K562 (cell line): ENCODE data around the gene KLHL22. TPM values are rescaled to one million over a fixed set of nuclear protein-coding genes. Genes with fewer than 3 reads are reported as not detected.

Experiments
- BACH1 ChIP-seq: fragments of 200-800 bp; sonication (Bioruptor generic); IDR thresholded peaks from 2 replicates; pipeline ENCODE4 v1.6.1; 2016; ENCODE audit warnings: missing genetic modification characterization, missing compliant biosample characterization
- CBX3 ChIP-seq, 2 experiments: IDR thresholded peaks; 1 replicate in 1 of 2; 2 replicates in 1 of 2; pipeline ENCODE4 v1.6.1; 2012; ENCODE audit warnings: inconsistent platforms in 2 of 2, low read length in 2 of 2, borderline replicate concordance in 1 of 2, control low read depth in 1 of 2
- CREM ChIP-seq: IDR thresholded peaks from 2 replicates; pipeline ENCODE4 v1.6.1; 2014; ENCODE audit warnings: antibody characterized with exemption, low read depth
- EP300 ChIP-seq: IDR thresholded peaks from 2 replicates; pipeline ENCODE4 v1.6.1; 2012; ENCODE audit warnings: low read length, improper control_type of control experiment
- FOS ChIP-seq: IDR thresholded peaks from 3 replicates; pipeline ENCODE4 v1.6.1; 2011; ENCODE audit not compliant: insufficient read length; ENCODE audit errors: extremely low read depth
- FOXJ3 ChIP-seq: sonication (generic); formaldehyde crosslinking; IDR thresholded peaks from 2 replicates; pipeline ENCODE4 v1.4.0; 2020; ENCODE audit warnings: mild to moderate bottlenecking, missing genetic modification reagents
- FOXK1 ChIP-seq: sonication (generic); formaldehyde crosslinking; IDR thresholded peaks from 2 replicates; pipeline ENCODE4 v1.8.0; 2022; ENCODE audit warnings: missing genetic modification reagents, mild to moderate bottlenecking, borderline replicate concordance
- GATAD2A ChIP-seq: fragments of 450-650 bp; IDR thresholded peaks from 2 replicates; pipeline ENCODE4 v1.6.1; 2017
- HDAC6 ChIP-seq: IDR thresholded peaks from 2 replicates; pipeline ENCODE4 v1.6.1; 2012; ENCODE audit warnings: low read depth, mild to moderate bottlenecking, control low read depth, inconsistent platforms, low read length, moderate library complexity
- MAFG ChIP-seq: fragments of 450-650 bp; conservative IDR thresholded peaks from 2 replicates; pipeline ENCODE4 v1.6.1; 2016; ENCODE audit warnings: missing genetic modification characterization, missing compliant biosample characterization
- MCM5 ChIP-seq: fragments of 450-650 bp; IDR thresholded peaks from 2 replicates; pipeline ENCODE4 v1.6.1; 2016; ENCODE audit warnings: low read depth
- MYBL2 ChIP-seq, 2 experiments: fragments of 450-650 bp in 1 of 2; sonication (generic) in 1 of 2; formaldehyde crosslinking in 1 of 2; IDR thresholded peaks; 2 replicates each; pipeline versions ENCODE4 v1.6.1 to v1.8.1; 2017 to 2022; ENCODE audit warnings: borderline replicate concordance in 1 of 2, inconsistent platforms in 1 of 2, low read depth in 1 of 2, mild to moderate bottlenecking in 1 of 2, missing genetic modification reagents in 1 of 2, moderate library complexity in 1 of 2
- NEUROD1 ChIP-seq: fragments of 150-350 bp; IDR thresholded peaks from 2 replicates; pipeline ENCODE4 v1.6.1; 2014; ENCODE audit warnings: borderline replicate concordance, low read length, low read depth; ENCODE audit not compliant: partially characterized antibody
- NFXL1 ChIP-seq: fragments of 450-650 bp; formaldehyde crosslinking; IDR thresholded peaks from 2 replicates; pipeline ENCODE4 v1.4.0; 2021; ENCODE audit warnings: mild to moderate bottlenecking
- NR2C1 ChIP-seq, 2 experiments: fragments of 450-650 bp; IDR thresholded peaks; 2 replicates each; pipeline ENCODE4 v1.6.1; 2017; ENCODE audit warnings: mild to moderate bottlenecking in 2 of 2, antibody characterized with exemption in 1 of 2, inconsistent platforms in 1 of 2, missing compliant biosample characterization in 1 of 2, missing genetic modification characterization in 1 of 2
- NR4A1 ChIP-seq, 2 experiments: fragments of 250-450 bp in 1 of 2; fragments of 450-650 bp in 1 of 2; sonication (Bioruptor Pico) in 1 of 2; IDR thresholded peaks; 2 replicates each; pipeline versions ENCODE4 v1.4.0 to v1.6.1; 2016 to 2020; ENCODE audit warnings: mild to moderate bottlenecking in 2 of 2, missing compliant biosample characterization in 1 of 2, missing genetic modification characterization in 1 of 2, moderate library complexity in 1 of 2
- ZNF121 ChIP-seq: sonication (generic); formaldehyde crosslinking; conservative IDR thresholded peaks from 2 replicates; pipeline ENCODE4 v1.8.0; 2022; ENCODE audit warnings: missing genetic modification reagents
- ZNF140 ChIP-seq: fragments of 250-450 bp; sonication (Bioruptor Pico); IDR thresholded peaks from 2 replicates; pipeline ENCODE4 v1.8.0; 2021; ENCODE audit warnings: moderate library complexity, mild to moderate bottlenecking, inconsistent platforms
- ZNF3 ChIP-seq: fragments of 250-450 bp; sonication (Bioruptor Pico); IDR thresholded peaks from 2 replicates; pipeline ENCODE4 v1.5.0; 2021; ENCODE audit warnings: mild to moderate bottlenecking, moderate library complexity
- ZNF507 ChIP-seq: conservative IDR thresholded peaks from 2 replicates; pipeline ENCODE4 v1.6.1; 2017; ENCODE audit warnings: missing genetic modification characterization, missing compliant biosample characterization
- polyA plus RNA-seq, 8 experiments: library from polyadenylated mRNA; depleted of rRNA in 4 of 8; stranded (reverse) in 5 of 8; unstranded in 3 of 8; fragments of >200 nt; fragmentation: Nextera tagmentation in 2 of 8; fragmentation: Illumina TruSeq in 1 of 8; extraction: Ambion mirVana in 2 of 8; extraction: Trizol in 1 of 8; gene quantifications; 2 replicates each; pipeline versions ENCODE4 v1.2.1 to v1.2.3, GENCODE V29; 2011 to 2014; ENCODE audit warnings: inconsistent platforms in 1 of 8, missing spikeins in 1 of 8
- total RNA-seq, 7 experiments: library from RNA; depleted of rRNA in 6 of 7; stranded (reverse); fragments of >200 nt in 6 of 7; fragmentation: Illumina TruSeq in 2 of 7; extraction: Trizol in 2 of 7; gene quantifications; 2 replicates each; pipeline versions ENCODE4 v1.2.1 to v1.2.3, GENCODE V29; 2011 to 2021; ENCODE audit warnings: low replicate concordance in 1 of 7
- TF ChIP-seq, protein P1 (sequence below), 2 experiments: fragments of 450-650 bp; IDR thresholded peaks; 2 replicates each; pipeline ENCODE4 v1.6.1; 2016
- TF ChIP-seq, protein P2 (sequence below): fragments of 450-650 bp; conservative IDR thresholded peaks from 2 replicates; pipeline ENCODE4 v1.6.1; 2016; ENCODE audit warnings: missing genetic modification characterization, low read depth, mild to moderate bottlenecking, control low read depth, missing compliant biosample characterization
- TF ChIP-seq, protein P3 (sequence below): fragments of 450-650 bp; IDR thresholded peaks from 2 replicates; pipeline ENCODE4 v1.6.1; 2016; ENCODE audit warnings: borderline replicate concordance
- TF ChIP-seq, protein P4 (sequence below): sonication (generic); formaldehyde crosslinking; IDR thresholded peaks from 2 replicates; pipeline ENCODE4 v1.8.0; 2022; ENCODE audit warnings: mild to moderate bottlenecking, missing genetic modification reagents

Gene KLHL22
- total and polyA plus RNA-seq, 9 of the 15 experiments (the other 6 are each of a cell fraction or from before 2014, with no cell fraction given) = 1.3 to 25.6 (median 15.2) TPM

DNA sequence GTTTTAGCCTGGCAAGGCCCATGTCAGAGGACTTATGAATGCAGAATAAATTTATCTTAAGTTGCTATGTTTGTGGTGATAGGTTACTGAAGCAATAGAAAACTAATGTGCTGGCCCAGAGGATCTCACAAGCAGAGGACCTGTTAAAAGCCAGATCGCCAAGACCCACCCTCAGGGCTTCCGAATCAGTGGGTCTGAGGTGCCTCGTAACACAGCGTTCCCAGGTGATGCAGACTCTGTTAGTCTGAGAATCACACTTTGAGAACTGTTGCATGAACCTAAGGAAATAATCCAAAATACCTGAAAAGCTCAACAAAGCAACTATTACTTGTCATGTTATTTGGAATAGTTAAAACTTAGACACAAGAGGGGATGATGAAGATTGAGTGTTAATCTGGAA is 51.3 kb downstream of the KLHL22 start (continued):
- TF ChIP-seq, protein P1, sequence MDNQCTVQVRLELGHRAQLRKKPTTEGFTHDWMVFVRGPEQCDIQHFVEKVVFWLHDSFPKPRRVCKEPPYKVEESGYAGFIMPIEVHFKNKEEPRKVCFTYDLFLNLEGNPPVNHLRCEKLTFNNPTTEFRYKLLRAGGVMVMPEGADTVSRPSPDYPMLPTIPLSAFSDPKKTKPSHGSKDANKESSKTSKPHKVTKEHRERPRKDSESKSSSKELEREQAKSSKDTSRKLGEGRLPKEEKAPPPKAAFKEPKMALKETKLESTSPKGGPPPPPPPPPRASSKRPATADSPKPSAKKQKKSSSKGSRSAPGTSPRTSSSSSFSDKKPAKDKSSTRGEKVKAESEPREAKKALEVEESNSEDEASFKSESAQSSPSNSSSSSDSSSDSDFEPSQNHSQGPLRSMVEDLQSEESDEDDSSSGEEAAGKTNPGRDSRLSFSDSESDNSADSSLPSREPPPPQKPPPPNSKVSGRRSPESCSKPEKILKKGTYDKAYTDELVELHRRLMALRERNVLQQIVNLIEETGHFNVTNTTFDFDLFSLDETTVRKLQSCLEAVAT (IDR thresholded peaks at IDR 0.05) = no peak
- TF ChIP-seq GATAD2A = no peak
- no peak for TF ChIP-seq CBX3 (IDR thresholded peaks at IDR 0.05; ENCODE audit: borderline replicate concordance in 1 of 2, low read length in 2 of 2)
- TF ChIP-seq FOXJ3 (CRISPR knock-in tag) = no peak
- no peak for TF ChIP-seq CREM
- no peak for TF ChIP-seq MAFG (tag)
- TF ChIP-seq MYBL2 (IDR thresholded peaks at IDR 0.05; ENCODE audit: low read depth) = no peak
- no peak for TF ChIP-seq MYBL2 (CRISPR knock-in tag; IDR thresholded peaks at IDR 0.05; ENCODE audit: borderline replicate concordance)
- TF ChIP-seq, protein P2, sequence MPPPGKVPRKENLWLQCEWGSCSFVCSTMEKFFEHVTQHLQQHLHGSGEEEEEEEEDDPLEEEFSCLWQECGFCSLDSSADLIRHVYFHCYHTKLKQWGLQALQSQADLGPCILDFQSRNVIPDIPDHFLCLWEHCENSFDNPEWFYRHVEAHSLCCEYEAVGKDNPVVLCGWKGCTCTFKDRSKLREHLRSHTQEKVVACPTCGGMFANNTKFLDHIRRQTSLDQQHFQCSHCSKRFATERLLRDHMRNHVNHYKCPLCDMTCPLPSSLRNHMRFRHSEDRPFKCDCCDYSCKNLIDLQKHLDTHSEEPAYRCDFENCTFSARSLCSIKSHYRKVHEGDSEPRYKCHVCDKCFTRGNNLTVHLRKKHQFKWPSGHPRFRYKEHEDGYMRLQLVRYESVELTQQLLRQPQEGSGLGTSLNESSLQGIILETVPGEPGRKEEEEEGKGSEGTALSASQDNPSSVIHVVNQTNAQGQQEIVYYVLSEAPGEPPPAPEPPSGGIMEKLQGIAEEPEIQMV (tag) = no peak
- no peak for TF ChIP-seq NEUROD1
- TF ChIP-seq, protein P3, sequence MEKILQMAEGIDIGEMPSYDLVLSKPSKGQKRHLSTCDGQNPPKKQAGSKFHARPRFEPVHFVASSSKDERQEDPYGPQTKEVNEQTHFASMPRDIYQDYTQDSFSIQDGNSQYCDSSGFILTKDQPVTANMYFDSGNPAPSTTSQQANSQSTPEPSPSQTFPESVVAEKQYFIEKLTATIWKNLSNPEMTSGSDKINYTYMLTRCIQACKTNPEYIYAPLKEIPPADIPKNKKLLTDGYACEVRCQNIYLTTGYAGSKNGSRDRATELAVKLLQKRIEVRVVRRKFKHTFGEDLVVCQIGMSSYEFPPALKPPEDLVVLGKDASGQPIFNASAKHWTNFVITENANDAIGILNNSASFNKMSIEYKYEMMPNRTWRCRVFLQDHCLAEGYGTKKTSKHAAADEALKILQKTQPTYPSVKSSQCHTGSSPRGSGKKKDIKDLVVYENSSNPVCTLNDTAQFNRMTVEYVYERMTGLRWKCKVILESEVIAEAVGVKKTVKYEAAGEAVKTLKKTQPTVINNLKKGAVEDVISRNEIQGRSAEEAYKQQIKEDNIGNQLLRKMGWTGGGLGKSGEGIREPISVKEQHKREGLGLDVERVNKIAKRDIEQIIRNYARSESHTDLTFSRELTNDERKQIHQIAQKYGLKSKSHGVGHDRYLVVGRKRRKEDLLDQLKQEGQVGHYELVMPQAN = no peak
- 0 out of 2 replicates have a peak, but pooled peaks have one; percentile 25 for TF ChIP-seq NFXL1 (CRISPR knock-in tag)
- no peak for TF ChIP-seq HDAC6
- no peak for TF ChIP-seq BACH1
- TF ChIP-seq, protein P4, sequence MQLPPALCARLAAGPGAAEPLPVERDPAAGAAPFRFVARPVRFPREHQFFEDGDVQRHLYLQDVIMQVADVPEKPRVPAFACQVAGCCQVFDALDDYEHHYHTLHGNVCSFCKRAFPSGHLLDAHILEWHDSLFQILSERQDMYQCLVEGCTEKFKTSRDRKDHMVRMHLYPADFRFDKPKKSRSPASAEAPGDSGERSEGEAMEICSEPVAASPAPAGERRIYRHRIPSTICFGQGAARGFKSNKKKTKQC (CRISPR knock-in tag) = 0 out of 2 replicates have a peak, but pooled peaks have one; percentile 54
- TF ChIP-seq ZNF121 (CRISPR knock-in tag) = no peak
- no peak for TF ChIP-seq NR4A1 (CRISPR knock-in tag; IDR thresholded peaks at IDR 0.05)
- no peak for TF ChIP-seq NR4A1 (tag; IDR thresholded peaks at IDR 0.05)
- no peak for TF ChIP-seq EP300
- TF ChIP-seq ZNF3 (CRISPR knock-in tag) = no peak
- TF ChIP-seq FOXK1 = peak; percentile 6; the same call in 1 of the 2 replicates
- TF ChIP-seq MCM5 = no peak
- no peak for TF ChIP-seq ZNF507 (tag)
- TF ChIP-seq ZNF140 (CRISPR knock-in tag) = no peak
- no peak for TF ChIP-seq NR2C1 (IDR thresholded peaks at IDR 0.05)
- no peak for TF ChIP-seq NR2C1 (tag; IDR thresholded peaks at IDR 0.05)
- no peak for TF ChIP-seq FOS
